NCI-H524 (cell line): ENCODE data around the gene RIMS4.
"Not testable (repeated sequence)": the region's sequence is repeated elsewhere in the genome, so short reads cannot be mapped to it uniquely, and the experiment has no call there.

Experiments
- DNase-seq, 2 experiments: peaks; one replicate each; lab custom pipeline; 2025; lab: John Stamatoyannopoulos, UW

RIMS4 gene

DNA sequence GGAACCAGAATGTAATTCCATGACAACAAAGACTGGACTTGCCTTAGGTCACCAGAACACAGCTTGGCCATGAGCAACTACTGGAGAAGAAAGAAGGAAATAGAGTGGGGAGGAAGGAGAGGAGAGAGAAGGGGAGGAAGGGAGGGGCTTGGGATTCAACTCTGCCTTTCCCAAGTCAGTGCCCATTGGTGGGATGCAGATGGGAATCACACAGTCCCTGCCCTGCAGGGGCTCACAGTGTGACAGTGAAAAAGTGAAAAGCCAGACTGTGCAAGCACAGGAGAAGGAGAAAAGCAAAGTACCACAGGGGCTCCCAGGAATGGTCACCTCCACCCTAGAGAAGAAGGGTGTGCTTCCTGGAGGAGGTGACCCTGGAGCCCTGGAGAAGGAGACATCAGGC is 14.0 kb downstream of the RIMS4 start:
- DNase-seq: no peak

DNA sequence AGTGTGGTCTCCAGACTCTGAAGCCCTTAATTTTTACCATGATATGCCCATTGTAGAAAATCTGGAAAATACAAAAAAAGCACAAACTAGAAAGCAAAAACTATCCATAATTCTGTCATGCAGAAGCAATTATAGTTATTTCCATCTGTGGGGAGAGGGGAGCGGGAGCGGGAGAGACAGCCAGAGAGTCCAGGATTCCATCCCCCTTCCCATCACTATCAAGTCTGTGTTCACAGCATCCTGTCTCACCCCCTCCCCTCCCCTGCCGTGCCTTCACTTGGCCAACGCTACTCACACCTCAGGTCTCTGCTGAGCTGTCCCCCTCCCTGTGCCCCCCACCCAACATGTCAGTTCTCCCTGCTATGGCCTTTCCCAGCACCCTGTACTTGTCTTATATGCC is 14.5 kb downstream of the RIMS4 start:
- no peak for DNase-seq

DNA sequence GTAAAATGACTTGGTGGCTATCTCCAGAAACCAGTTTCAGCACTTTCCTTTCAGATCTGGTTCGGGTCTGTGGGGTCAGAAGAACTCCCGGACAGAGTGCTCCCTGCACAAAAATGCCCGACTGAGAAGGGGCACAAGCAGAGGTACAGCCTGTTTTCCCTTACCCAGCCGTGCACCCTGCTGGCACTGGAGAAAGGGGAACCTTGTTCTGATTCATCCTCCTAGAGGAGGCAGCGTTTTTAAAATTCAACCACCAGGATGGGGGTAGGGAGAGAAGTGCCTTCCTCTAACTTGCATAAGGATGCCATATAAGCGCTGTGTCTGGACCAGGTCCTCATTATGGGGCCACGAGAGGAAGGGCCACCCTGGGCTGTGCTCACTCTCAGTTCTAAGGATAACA is 17.6 kb downstream of the RIMS4 start:
- no peak for DNase-seq

DNA sequence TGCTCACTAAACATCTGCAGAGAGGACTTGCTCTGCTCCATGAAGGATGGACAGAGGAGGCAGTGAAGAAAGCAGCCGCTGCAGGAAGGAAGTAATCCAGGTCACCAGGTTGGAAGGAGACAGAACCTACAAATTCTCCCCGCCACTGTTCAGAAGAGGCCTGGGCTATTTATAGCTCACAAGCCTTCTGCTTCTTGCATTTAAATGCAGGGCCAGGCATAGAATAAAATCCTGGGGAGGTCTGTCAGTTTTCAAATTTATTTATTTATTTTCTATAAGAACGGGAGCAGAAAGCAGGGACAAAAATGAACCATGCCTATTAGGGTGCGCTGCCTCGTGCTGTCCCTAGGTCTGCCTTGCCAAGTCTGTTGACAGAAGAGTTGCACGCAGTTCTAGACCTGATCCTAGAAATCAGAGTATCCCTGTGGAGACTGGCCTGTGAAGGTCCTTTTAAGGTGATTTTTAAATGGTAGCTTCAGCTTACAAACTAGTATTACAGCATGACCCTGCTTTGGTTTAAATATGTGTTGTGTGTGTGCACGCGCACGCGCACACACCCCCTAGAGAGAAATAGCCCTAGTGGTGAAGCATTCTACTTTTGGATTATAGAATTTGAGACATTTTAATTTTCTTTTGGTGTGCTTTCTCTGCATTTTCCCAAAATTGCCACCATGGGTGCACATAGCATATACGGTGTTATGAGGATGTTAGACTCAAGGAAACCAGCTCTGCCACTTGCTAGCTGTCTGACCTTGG is 19.5 kb downstream of the RIMS4 start:
- no peak for DNase-seq

DNA sequence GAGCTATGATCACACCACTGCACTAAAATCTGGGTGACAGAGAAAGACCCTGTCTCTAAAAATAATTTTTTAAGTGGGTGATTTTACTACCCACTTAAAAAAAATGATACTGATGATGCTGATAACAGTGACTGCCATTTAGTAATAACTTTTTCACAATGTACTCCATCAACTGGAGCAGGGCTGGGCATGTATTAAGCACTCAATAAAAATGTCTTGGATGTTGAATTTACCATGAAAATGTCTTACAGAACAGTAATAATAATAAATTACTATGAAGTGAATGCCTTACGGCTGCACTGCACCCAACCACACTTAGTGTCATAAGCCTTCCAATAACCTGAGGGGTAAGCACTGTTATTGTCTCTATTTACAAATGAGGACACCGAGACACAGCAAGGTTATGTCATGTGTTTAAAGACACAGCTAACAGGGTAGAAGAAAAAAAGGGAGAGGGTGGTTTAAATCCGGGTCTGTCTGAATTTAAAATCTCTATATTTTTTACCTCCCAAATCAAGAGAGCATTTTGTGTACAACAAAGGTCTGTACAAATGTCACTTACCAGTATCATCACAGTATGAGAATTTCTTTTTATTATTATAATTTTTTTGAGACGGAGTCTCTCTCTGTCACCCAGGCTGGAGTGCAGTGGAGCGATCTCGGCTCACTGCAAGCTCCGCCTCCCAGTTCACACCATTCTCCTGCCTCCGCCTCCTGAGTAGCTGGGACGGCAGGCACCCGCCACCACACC is 21.5 kb downstream of the RIMS4 start:
- no peak for DNase-seq

DNA sequence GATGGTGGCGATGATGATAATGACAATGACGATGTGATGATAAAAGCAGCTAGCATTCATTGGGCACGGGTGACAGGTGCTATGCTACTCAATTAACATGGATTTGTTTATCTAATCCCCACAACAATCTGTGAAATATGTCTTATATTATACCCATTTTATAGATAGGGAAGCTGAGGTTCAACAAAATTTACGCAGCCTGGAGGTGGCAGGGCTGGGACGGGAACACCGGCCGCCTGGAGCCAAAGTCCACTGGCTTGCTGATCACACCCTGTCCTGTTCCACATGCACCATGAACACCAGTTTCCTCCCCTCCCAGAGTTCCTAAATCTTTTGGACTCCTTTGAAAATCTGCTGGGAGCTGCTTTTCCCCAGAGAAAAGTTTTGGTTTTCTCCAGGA is 23.0 kb downstream of the RIMS4 start:
- no peak for DNase-seq

DNA sequence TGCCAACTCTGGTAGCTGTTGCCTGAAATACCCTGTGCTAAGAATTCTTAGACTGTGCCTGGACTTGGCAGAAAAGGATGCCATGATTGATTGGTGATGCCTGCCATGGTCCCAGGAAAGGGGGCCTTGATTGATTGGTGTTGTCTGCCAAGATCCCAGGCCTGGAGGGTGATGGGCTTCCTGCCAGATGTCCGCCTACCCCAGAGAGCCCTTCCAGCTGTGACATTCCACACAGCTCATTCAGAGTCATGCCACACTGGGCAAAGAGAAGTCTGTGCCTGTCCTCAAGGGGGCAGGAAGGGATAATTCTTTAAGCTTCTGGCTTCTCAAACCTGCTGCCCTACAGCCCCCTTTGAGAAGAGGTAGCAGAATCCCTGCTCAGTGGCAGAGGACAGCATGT is 24.6 kb downstream of the RIMS4 start:
- DNase-seq: peak; percentile 43 to 46

DNA sequence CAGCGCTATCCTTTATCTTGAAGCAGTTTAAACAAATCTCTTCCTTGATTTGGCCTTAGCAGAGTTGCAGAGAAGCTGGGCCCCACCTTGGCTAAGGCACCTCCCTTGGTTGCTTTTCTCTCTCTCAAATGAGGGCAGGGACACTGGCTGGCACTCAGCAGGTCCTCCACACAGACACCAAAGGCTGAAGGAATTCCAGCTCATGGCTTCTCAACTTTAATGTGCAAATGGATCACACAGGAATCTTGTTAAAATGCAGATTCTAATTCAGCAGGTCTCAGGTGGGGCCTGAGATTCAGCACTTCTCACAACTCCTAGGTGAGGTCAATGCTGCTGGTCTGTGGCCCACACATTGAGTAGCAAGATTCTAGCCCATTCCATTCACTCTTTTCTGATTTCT is 25.7 kb downstream of the RIMS4 start:
- no peak for DNase-seq

DNA sequence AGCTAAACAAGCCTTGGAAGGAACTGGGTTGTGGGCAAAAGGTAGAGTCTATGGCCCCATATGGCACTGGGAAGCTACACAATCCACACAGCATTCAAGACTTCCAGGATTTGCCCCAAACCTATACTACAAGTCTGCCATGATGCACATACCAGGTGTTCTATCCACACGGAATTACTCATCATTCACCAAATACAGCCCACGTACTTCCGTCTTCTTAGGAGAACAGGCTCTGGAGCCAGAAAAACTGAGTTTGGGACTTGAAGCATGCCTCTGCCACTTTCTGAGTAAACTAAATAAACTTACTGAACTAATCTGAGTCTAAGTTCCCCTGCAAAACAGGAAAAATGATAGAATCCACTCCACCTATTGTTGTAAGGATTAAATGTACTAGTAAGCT is 28.6 kb downstream of the RIMS4 start:
- no peak for DNase-seq

DNA sequence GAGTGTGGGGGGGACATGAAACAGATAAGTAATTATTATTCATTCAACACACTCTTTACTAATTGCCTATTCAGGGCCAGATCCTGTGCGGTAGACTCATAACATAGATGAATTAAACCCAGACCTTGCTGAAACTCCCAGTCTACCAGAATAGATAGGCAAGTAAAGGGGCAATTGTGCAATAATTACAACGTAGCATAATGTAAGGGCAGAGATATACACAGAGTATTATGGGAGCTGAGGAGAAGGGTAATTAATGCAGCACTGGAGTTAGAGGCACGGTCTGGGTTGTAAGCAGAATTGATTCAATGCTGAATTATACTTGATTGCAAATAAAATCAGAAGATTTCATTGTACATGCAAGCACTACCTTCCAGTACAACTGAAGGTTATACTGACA is 29.2 kb downstream of the RIMS4 start:
- DNase-seq: no peak

DNA sequence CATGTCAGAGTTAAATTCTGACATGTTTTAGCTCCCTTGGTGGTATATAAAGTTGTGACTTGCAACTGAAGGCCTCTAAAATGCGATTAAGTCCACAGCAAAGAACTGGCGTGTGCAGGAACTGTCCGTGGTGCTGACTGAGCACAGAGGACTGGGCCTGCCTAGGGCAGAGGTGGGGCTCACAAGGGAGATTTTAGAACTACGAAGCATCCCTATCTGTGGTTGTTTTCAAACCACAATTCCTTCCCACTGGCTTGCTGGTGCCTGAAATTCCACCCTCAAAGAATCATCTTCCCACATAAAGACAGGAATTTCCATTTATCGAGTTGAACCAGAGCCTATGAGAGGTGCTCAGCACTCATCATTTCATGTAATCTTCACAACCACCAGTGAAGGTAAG is 30.1 kb downstream of the RIMS4 start:
- no peak for DNase-seq

DNA sequence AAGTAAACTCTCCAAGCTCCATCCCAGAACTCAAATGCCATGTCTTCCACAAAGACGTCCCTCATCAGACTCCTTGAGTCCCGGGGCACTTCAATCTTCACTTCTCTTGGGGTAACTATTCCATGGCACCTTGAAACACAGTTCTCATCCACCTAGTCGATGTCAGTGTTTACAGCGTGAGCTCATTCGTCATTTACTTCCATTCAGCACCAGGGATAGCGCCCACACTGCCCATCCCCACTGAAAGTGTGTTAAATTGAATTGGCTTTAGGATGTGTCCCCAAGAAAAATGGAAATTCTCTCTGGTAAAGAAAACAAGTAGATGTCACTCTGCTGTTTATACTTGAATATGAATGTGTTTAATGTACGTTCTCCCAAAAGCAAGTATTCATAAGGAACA is 33.4 kb downstream of the RIMS4 start:
- DNase-seq: no peak

DNA sequence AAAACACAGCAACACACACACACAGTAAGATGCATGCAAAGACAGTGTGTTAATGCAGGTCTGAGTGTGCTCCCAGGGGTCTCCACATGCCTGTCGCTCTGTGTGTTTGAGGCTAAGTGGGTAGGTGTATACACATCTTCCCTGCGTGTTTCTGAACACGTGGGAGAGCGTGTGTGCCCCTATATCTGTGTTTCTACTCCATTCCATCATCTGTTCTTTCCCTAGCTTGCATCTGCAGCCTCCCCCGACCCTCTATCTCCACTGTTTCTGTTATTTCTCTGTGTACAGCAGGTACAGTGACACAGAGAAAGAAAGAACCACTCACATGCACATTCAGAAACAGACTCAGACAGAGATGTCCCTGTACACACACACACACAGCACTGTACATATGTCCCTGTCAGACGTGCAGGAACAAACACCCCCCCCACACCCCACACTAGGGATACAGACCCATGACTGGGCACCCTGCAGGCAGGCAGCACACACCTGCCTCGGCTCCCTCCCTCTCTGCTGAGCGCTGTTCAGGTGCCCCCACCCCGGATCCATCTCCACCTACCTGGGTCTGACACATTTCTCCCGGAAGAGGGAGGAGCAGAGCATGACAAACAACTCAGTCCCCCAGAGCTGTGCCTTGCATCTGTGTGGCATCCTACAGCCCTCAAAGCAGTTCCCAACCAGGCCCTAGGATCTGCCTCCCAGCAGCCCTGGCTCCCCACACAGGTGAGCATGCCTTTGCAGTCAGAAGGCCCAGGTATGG is 37.1 kb downstream of the RIMS4 start:
- DNase-seq: no peak

DNA sequence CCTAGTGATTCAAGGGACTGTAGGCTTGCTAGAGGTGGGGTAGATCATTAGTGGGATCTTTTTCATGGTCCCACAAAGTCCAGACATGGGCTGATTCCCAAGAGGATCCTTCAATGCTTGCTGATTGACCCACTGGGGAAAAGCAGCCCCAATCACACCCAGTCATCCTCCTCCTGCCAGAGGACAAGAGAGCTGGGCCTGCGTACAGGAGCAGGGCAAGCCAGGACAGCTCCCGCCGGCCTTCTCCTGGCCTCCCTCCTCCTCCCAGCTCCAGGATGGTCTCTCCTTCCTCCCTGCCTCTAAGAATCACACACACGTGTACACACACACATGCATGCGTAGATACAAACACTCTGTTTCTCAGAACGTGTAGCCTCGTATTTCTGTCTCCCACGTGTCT is 37.7 kb downstream of the RIMS4 start:
- no peak for DNase-seq

DNA sequence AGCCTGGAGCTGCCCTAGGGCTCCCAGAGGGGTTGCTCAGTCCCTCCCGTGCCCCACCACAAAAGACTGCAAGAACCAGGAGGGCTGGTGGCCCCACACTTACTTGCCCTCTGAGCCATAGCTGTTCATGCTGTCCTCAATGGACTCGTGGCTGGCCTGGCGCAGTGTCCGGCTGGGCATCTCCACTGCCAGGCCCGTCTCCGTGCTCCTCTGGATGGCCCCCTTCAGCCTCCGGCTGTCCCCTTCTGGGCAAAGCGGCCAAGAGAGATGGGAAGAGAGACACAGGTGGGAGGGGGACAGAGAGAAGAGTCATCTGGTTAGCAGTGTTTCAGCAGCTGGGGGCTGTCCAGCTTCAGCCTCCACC is 39.2 kb downstream of the RIMS4 start:
- DNase-seq: no peak

DNA sequence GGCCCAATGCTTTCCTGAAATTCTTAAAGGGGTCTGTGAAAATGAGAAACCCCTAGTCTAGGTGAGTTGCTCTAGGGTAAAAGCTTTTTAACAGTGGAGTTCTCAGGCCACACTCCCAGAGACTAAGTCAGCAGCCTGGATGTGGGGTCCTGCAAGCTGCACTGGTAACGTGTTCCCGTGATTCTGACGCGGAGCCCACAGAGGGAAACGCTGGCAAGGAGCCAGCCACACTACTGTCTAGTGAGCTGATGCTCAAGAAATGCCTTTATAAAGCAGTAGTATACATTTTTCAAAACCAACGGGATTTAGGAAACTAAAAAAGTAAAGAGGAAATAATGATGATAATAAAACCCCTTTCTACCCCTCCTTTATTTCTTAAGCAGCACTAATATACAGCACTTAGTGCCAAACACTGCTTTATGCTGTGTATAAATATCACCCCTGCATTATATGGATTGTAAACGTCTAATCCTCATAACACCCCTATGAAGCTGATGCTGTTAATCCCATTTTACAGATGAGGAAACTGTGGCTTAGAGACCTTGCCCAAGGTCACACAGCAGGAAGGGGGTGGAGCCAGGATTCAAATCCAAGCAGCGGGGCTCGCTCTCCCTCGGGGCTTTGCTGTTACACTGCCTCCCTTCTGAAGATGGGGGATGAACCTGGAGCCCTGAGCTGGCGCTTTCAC is 39.7 kb downstream of the RIMS4 start:
- DNase-seq: no peak

DNA sequence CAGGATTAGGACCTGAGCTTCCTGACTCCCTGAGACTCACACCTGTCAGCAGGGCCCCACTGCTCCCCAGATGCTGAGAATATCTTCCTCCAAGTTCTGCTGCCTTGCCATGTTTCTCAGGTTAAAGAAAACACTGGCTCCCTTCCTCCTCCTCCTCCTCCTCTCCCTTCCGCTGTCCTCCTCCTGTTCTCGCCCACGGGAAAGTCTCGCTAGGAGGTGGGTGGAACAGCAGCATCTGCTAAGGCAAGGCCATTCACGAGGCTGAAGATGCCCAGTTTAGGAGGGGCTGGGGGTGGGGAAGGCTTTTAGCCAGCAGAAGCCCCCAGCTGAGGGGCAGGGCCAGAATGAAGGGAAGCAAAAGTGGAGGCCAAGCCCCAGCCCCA is 40.9 kb downstream of the RIMS4 start:
- DNase-seq: no peak

DNA sequence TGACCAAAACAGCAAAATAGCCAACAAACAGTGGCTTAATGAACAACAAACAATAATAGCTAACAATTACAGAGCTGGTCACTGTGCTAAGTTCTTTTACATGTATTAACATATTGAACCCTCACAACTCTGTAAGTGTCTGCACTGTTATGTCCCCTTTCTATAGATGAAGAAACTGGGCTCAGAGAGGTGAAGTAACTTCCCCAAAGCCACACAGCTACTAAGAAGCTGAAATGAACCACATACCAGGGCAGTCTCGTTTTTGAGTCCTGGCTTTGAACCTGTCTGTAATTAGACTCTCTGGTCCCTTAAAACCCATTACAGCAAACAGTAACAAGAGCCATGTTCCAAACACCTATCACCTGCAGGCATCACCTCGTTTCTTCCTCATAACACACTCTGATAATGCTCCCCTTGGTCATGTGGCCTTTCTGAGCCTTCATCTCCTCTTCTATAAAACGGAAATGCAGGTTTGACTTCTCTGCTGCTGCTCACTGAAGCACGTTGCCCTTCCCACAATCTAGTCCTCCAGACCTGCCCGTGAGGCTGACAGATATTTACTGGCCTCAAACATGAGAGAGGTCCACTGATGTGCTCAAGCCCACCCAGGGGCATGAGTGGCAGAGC is 41.4 kb downstream of the RIMS4 start:
- DNase-seq: no peak

DNA sequence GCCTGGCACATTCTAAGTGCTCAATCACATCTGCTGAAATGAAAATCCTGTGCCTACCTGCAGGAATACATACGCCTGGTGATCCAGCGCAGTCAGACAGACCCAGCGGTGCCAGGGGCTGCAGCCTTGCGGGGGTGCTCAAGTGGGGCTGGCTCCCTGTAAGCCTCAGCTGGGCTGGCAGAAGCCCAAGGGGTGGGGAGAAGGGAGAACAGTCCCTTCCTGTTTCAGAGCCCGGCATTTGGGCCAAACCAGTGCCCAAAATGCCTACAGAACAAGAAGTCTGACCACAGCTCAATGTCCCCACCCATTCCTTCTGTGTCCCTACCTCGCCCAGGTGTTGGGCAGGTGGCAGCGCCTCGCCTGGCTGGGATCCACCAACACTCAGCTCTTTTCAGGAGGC is 42.1 kb downstream of the RIMS4 start:
- DNase-seq: no peak

DNA sequence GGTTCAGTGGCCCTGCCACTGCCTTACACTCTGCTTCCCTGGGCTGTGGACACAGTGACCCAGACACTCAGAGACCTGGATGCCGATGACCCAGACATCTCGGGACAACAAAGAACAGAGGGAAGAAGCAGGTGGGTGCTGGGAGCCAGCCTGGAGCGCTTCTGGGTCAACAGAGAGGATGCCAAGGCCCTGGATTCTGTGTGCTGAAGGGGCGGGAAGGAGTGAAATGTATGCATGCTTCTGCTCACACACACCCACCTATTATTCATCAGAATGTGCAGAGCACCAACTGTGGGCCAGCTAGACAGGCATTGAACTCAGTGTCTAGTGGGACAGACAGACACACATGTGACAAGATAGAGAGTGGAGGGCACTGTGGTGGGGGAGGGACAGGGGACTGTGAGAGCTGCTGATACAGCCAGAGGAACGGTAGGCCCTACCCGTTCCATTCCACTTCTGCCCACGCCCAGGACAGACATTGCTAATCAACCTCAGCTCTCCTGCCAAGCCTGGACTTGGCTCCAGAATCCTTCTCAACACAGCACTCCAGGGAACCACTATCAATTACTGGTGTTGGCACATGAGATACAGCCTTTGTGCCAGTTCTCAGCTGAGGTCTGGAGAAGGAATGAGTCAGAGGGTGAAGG is 44.5 kb downstream of the RIMS4 start:
- no peak for DNase-seq

DNA sequence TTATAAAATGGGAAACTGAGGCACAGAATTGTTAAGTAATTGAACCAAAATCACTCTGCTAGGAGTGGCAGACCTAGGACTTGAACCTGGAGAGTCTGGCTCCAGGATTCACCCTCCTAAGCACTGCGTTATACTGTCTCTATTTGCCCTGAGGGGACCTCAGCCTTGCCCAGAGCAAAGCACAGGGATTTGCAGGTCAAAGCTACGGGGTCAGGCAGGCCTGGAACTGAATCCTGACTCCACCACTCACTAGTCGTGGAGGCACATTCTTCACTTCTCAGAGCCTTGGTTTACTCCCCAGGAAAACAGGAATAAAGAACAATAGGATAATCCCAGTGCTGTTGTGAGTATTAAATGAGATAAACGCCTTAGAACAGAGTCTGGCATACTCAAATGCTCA is 45.3 kb downstream of the RIMS4 start:
- no peak for DNase-seq

DNA sequence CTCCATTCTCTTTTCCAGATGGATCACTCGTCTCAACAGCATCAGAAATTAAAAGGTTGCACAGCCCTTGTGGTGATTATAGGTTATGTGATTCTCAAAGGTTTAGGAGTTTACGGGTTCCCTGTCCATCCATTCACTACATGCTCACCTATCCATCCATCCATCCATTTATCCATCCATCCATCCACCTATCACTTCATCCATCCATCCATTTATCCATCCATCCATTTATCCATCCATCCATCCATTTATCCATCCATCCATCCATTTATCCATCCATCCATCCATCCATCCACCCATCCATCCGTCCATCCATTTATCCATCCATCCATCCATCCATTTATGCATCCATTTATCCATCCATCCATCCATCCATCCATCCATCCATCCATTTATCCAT is 46.5 kb downstream of the RIMS4 start:
- DNase-seq: not testable (repeated sequence)
